Gastroesophageal sphincter (tissue), 3 donors: Measurements from ENCODE around the gene NKD1.

Source experiments
- CTCF ChIP-seq, 4 experiments: fragments of 200-600 bp in 2 of 4; fragments of 450-650 bp in 2 of 4; sonication (generic) in 1 of 4; IDR thresholded peaks; one replicate each; pipeline ENCODE4 v1.5.1; 2017 to 2019; ENCODE audit warnings: antibody characterized with exemption in 4 of 4, mild to moderate bottlenecking in 2 of 4, moderate library complexity in 2 of 4
- POLR2AphosphoS5 ChIP-seq: sonication (generic); formaldehyde crosslinking; IDR thresholded peaks from one replicate; pipeline ENCODE4 v1.6.1; 2017; ENCODE audit warnings: antibody characterized with exemption

- TF ChIP-seq POLR2AphosphoS5, result no peak
- TF ChIP-seq CTCF (IDR thresholded peaks at IDR 0.05), result no peak
Measured at GRCh38 chr16:50559804-50560514, 11.8 kb downstream of the NKD1 start.
